K562 (cell line): ENCODE measurements around the gene ZNRD2. TPM values are rescaled to one million over a fixed set of nuclear protein-coding genes. Genes with fewer than 3 reads are reported as not detected.

Source experiments
- ATAC-seq: fragments of 200-7000 bp; cut with Tn5 transposase; 3 replicates; pipeline ENCODE4 v1.9.1; 2020; ENCODE audit warnings: moderate library complexity
- BruUV-seq: library from RNA; stranded (reverse); fragments of 400-500 nt; replicated peaks from 2 replicates; lab custom pipeline; 2021; lab: Mats Ljungman, UMichigan
- CTCF ChIA-PET: fragments of 300-600 bp; formaldehyde crosslinking; extraction: SDS; loops from one replicate; lab custom pipeline; 2021; ENCODE audit warnings: low intra/inter-chr PET ratio; lab: Yijun Ruan, JAX
- POLR2A ChIA-PET: fragments of 300-600, 350-650 bp; sonication (Branson Sonifier 250); formaldehyde crosslinking; extraction: SDS; loops from one replicate; lab custom pipeline; 2021; ENCODE audit warnings: antibody characterized with exemption, inconsistent platforms; lab: Yijun Ruan, JAX
- DNase-seq, 4 experiments: peaks; one replicate each; pipeline versions ENCODE4 v3.0.0 to v3.0.0-alpha.2; 2011 to 2018; ENCODE audit warnings: low spot score in 3 of 4, mixed read lengths in 3 of 4; ENCODE audit errors: extremely low read depth in 1 of 4
- FAIRE-seq: peaks from 2 replicates; lab custom pipeline; 2011; peaks lifted over from hg19 to GRCh38; lab: Jason Lieb, UNC
- H2AFZ ChIP-seq: 2 replicates; pipeline ENCODE4 v1.6.0; 2011; ENCODE audit warnings: low read depth, low read length, control low read depth, inconsistent platforms
- H3K27ac ChIP-seq: fragments of 200-600 bp; 3 replicates; pipeline ENCODE4 v1.8.0; 2011; ENCODE audit warnings: low read depth, mild to moderate bottlenecking, control low read depth, inconsistent platforms, low read length, moderate library complexity, mixed read lengths; ENCODE audit errors: extremely low read depth
- H3K27me3 ChIP-seq, 2 experiments: fragments of 300-600 bp in 1 of 2; 2 replicates in 1 of 2; 3 replicates in 1 of 2; pipeline versions ENCODE4 v1.6.0 to v1.8.0; 2011; ENCODE audit warnings: inconsistent platforms in 2 of 2, low read length in 2 of 2, mild to moderate bottlenecking in 1 of 2, mixed read lengths in 1 of 2, moderate library complexity in 1 of 2; ENCODE audit not compliant: control insufficient read depth in 2 of 2, insufficient read depth in 2 of 2
- H3K36me3 ChIP-seq: fragments of 300-600 bp; 3 replicates; pipeline ENCODE4 v1.8.0; 2011; ENCODE audit warnings: mild to moderate bottlenecking, low read length, inconsistent platforms; ENCODE audit not compliant: control insufficient read depth, insufficient read depth
- H3K4me1 ChIP-seq, 2 experiments: fragments of 200-600 bp in 1 of 2; replicated peaks in 1 of 2; 2 replicates in 1 of 2; 3 replicates in 1 of 2; pipeline versions ENCODE4 v1.5.1 to v1.8.0; 2011; ENCODE audit warnings: inconsistent platforms in 2 of 2, low read length in 2 of 2, mild to moderate bottlenecking in 1 of 2, mixed read lengths in 1 of 2, moderate library complexity in 1 of 2; ENCODE audit not compliant: control insufficient read depth in 2 of 2, insufficient read depth in 2 of 2
- H3K4me2 ChIP-seq: 2 replicates; pipeline ENCODE4 v1.6.1; 2011; ENCODE audit warnings: low read length, control low read depth, inconsistent platforms, mixed read lengths; ENCODE audit not compliant: insufficient read depth
- H3K4me3 ChIP-seq: fragments of 200-600 bp; sonication (generic), shearing (Covaris generic); 2 replicates; pipeline ENCODE4 v1.5.1; 2016; ENCODE audit warnings: control low read depth, inconsistent platforms
- H3K79me2 ChIP-seq: fragments of 200-600 bp; 3 replicates; pipeline ENCODE4 v1.8.0; 2011; ENCODE audit warnings: low read length, inconsistent platforms; ENCODE audit not compliant: control insufficient read depth, insufficient read depth
- H3K9ac ChIP-seq, 2 experiments: 2 replicates each; pipeline versions ENCODE4 v1.6.0 to v1.6.1; 2011; ENCODE audit warnings: low read depth in 2 of 2, low read length in 2 of 2, control low read depth in 1 of 2, inconsistent platforms in 1 of 2, mild to moderate bottlenecking in 1 of 2, mixed read lengths in 1 of 2; ENCODE audit not compliant: insufficient read depth in 1 of 2
- H3K9me1 ChIP-seq: one replicate; pipeline ENCODE4 v1.6.0; 2011; ENCODE audit warnings: inconsistent platforms, mild to moderate bottlenecking, low read length, moderate library complexity; ENCODE audit not compliant: control insufficient read depth, insufficient read depth
- H3K9me3 ChIP-seq: replicated peaks from 2 replicates; pipeline ENCODE4 v1.5.1; 2011; ENCODE audit warnings: low read depth, low read length, inconsistent platforms; ENCODE audit not compliant: control insufficient read depth, insufficient read depth
- H4K20me1 ChIP-seq: replicated peaks from 2 replicates; pipeline ENCODE4 v1.6.1; 2011; ENCODE audit warnings: low read length, inconsistent platforms, mixed read lengths; ENCODE audit not compliant: control insufficient read depth, insufficient read depth
- ATF1 ChIP-seq, 2 experiments: fragments of 450-650 bp in 1 of 2; IDR thresholded peaks; 2 replicates each; pipeline ENCODE4 v1.6.1; 2016; ENCODE audit warnings: missing compliant biosample characterization in 1 of 2, missing genetic modification characterization in 1 of 2
- BCOR ChIP-seq: fragments of 450-650 bp; IDR thresholded peaks from 2 replicates; pipeline ENCODE4 v1.6.1; 2016
- CCNT2 ChIP-seq: IDR thresholded peaks from 2 replicates; pipeline ENCODE4 v1.6.1; 2011; ENCODE audit warnings: borderline replicate concordance, low read depth, mild to moderate bottlenecking, moderate library complexity, mixed read lengths, low read length; ENCODE audit not compliant: insufficient read length; ENCODE audit errors: extremely low read depth
- ETV5 ChIP-seq: sonication (generic); formaldehyde crosslinking; IDR thresholded peaks from 2 replicates; pipeline ENCODE4 v1.4.0; 2020; ENCODE audit warnings: low read depth, mild to moderate bottlenecking, missing genetic modification reagents
- GTF2E2 ChIP-seq: fragments of 200-800 bp; sonication (Bioruptor generic); IDR thresholded peaks from 2 replicates; pipeline ENCODE4 v1.6.1; 2016; ENCODE audit warnings: missing genetic modification characterization, missing compliant biosample characterization
- HNRNPK ChIP-seq: fragments of 200-400 bp; formaldehyde crosslinking; IDR thresholded peaks from one replicate; pipeline ENCODE4 v1.6.1; 2018; ENCODE audit warnings: mild to moderate bottlenecking, low read depth, low read length; ENCODE audit not compliant: poor library complexity, severe bottlenecking
- MEIS2 ChIP-seq: fragments of 450-650 bp; IDR thresholded peaks from 2 replicates; pipeline ENCODE4 v1.6.1; 2014; ENCODE audit warnings: mild to moderate bottlenecking; ENCODE audit not compliant: partially characterized antibody
- MYNN ChIP-seq, 2 experiments: sonication (generic); formaldehyde crosslinking in 1 of 2; IDR thresholded peaks; 2 replicates each; pipeline versions ENCODE4 v1.5.0 to v1.6.1; 2016 to 2020; ENCODE audit warnings: antibody characterized with exemption in 1 of 2, missing genetic modification reagents in 1 of 2
- NCOA1 ChIP-seq: fragments of 450-650 bp; IDR thresholded peaks from 2 replicates; pipeline ENCODE4 v1.6.1; 2016; ENCODE audit warnings: low read depth
- PHF8 ChIP-seq: fragments of 200-600 bp; sonication (generic); IDR thresholded peaks from 2 replicates; pipeline ENCODE4 v1.6.1; 2012; ENCODE audit warnings: mixed run types, mild to moderate bottlenecking, inconsistent platforms, low read length, moderate library complexity, borderline replicate concordance
- PREB ChIP-seq: sonication (generic); formaldehyde crosslinking; IDR thresholded peaks from 2 replicates; pipeline ENCODE4 v1.8.1; 2023; ENCODE audit warnings: mild to moderate bottlenecking, missing genetic modification reagents
- TAF1 ChIP-seq: IDR thresholded peaks from 2 replicates; pipeline ENCODE4 v1.6.1; 2011; ENCODE audit warnings: mild to moderate bottlenecking, low read length, moderate library complexity; ENCODE audit not compliant: insufficient read depth, control insufficient read depth, severe bottlenecking; ENCODE audit errors: extremely low read depth
- VEZF1 ChIP-seq: fragments of 200-800 bp; sonication (Bioruptor generic); IDR thresholded peaks from 2 replicates; pipeline ENCODE4 v1.6.1; 2017; ENCODE audit warnings: missing genetic modification characterization, missing compliant biosample characterization
- ZBTB2 ChIP-seq: fragments of 450-650 bp; IDR thresholded peaks from 2 replicates; pipeline ENCODE4 v1.6.1; 2016; ENCODE audit warnings: antibody characterized with exemption
- ZBTB7A ChIP-seq: IDR thresholded peaks from 2 replicates; pipeline ENCODE4 v1.6.1; 2011; ENCODE audit warnings: low read depth, mild to moderate bottlenecking, low read length, moderate library complexity, borderline replicate concordance; ENCODE audit not compliant: control insufficient read depth
- WGBS: fragments of 100-300 bp; shearing (Covaris generic); methylation state at CpG from one replicate; pipeline ENCODE4 v1.1.6; 2016; ENCODE audit warnings: low coverage, mixed read lengths; ENCODE audit not compliant: insufficient coverage; ENCODE audit errors: missing lambda C conversion rate; 5-methylcytosine and 5-hydroxymethylcytosine counted together
- in situ Hi-C: fragments of 300-500 bp; cut with MboI; formaldehyde crosslinking; loops from 4 replicates; pipeline ENCODE4 v1.15.0; 2018; ENCODE audit warnings: inconsistent platforms, mixed read lengths
- intact Hi-C: fragments of 100-400 bp; cut with micrococcal nuclease; formaldehyde crosslinking; loops from 2 replicates; pipeline ENCODE4 v1.14.2; 2022
- polyA plus RNA-seq, 8 experiments: library from polyadenylated mRNA; depleted of rRNA in 4 of 8; stranded (reverse) in 5 of 8; unstranded in 3 of 8; fragments of >200 nt; fragmentation: Nextera tagmentation in 2 of 8; fragmentation: Illumina TruSeq in 1 of 8; extraction: Ambion mirVana in 2 of 8; extraction: Trizol in 1 of 8; gene quantifications; 2 replicates each; pipeline versions ENCODE4 v1.2.1 to v1.2.3, GENCODE V29; 2011 to 2014; ENCODE audit warnings: inconsistent platforms in 1 of 8, missing spikeins in 1 of 8
- total RNA-seq, 7 experiments: library from RNA; depleted of rRNA in 6 of 7; stranded (reverse); fragments of >200 nt in 6 of 7; fragmentation: Illumina TruSeq in 2 of 7; extraction: Trizol in 2 of 7; gene quantifications; 2 replicates each; pipeline versions ENCODE4 v1.2.1 to v1.2.3, GENCODE V29; 2011 to 2021; ENCODE audit warnings: low replicate concordance in 1 of 7

ZNRD2 gene
- total and polyA plus RNA-seq, 9 of the 15 experiments (the other 6 are each of a cell fraction or from before 2014, with no cell fraction given), result 13.4 to 129 (median 60.4) TPM

GRCh38 chr11:65574109-65574810 lies 4.0 kb downstream of the ZNRD2 start:
- Histone ChIP-seq H3K79me2 (peaks cover 74% of the 10 kb centered on the region), H3K4me3 (peak overlapping the region; percentile 88), H3K9ac (peak overlapping the region; percentile 66 to 89), H3K36me3 (peaks cover 32% of the 10 kb centered on the region), H2AFZ (peak overlapping the region; percentile 63), H4K20me1 (peaks cover 6% of the 10 kb centered on the region), H3K9me3 (no peaks in the 10 kb centered on the region), H3K27ac (peak overlapping the region; percentile 89), H3K4me1 (peaks cover 59 to 91% of the 10 kb centered on the region in 2 experiments), H3K9me1 (peaks cover 5% of the 10 kb centered on the region), H3K27me3 (no peaks in the 10 kb centered on the region; a peak in 1 of 5 replicates), H3K4me2 (peak overlapping the region; percentile 96)
- ATAC-seq, result peak; percentile 71
- WGBS, result 1% methylated on average over 35 of the region's 67 CpGs
- DNase-seq, result peak; percentile 86 to 96 (median 90)
- ChIA-PET CTCF (interaction anchor here (6.5 kb wide), 1 partner anchor 34 kb away, joined by 63 read pairs; no protein-coding TSS in a partner anchor), POLR2A (interaction anchor here (0.7 to 4.7 kb wide), 9 partner anchors 10 to 326 kb away, joined by 3 to 35 read pairs (median 4); partner anchors contain the start of genes FOSL1, MALAT1 and NEAT1)
- in situ Hi-C loops, result no loop called here
- peak; percentile 86 for FAIRE-seq
- intact Hi-C loops, result loop anchor here (1.0 to 5.0 kb wide), 4 partner anchors 14 to 102 kb away; partner anchors contain the start of genes SCYL1 and SIPA1
- BruUV-seq, result no TSS peak
- TF ChIP-seq GTF2E2 (tag), result peak; percentile 40; the same call in 1 of the 2 replicates
- TF ChIP-seq VEZF1 (CRISPR knock-in tag), result peak; percentile 98
- TF ChIP-seq CCNT2, result peak; percentile 97
- no peak for TF ChIP-seq TAF1
- peak; percentile 22 for TF ChIP-seq MEIS2
- peak; percentile 76 for TF ChIP-seq ETV5 (CRISPR knock-in tag)
- TF ChIP-seq PREB (CRISPR knock-in tag), result no peak
- TF ChIP-seq NCOA1, result 0 out of 2 replicates have a peak, but pooled peaks have one; percentile 15
- TF ChIP-seq ZBTB2, result peak; percentile 65
- peak; percentile 35; the same call in 1 of the 2 replicates for TF ChIP-seq PHF8
- peak; percentile 96 for TF ChIP-seq ZBTB7A
- TF ChIP-seq BCOR, result peak; percentile 9; the same call in 1 of the 2 replicates
- peak; percentile 84 for TF ChIP-seq HNRNPK
- no peak for TF ChIP-seq ATF1 (CRISPR knock-in tag; IDR thresholded peaks at IDR 0.05)
- TF ChIP-seq ATF1 (tag; IDR thresholded peaks at IDR 0.05), result peak; percentile 32
- TF ChIP-seq MYNN (IDR thresholded peaks at IDR 0.05), result 0 out of 2 replicates have a peak, but pooled peaks have one; percentile 39
- TF ChIP-seq MYNN (CRISPR knock-in tag; IDR thresholded peaks at IDR 0.05), result no peak
